Thoracic aorta (tissue), 2 donors: ENCODE results near the gene PARD3B. TPM values are rescaled to one million over a fixed set of nuclear protein-coding genes. Genes with fewer than 3 reads are reported as not detected.

ENCODE experiments used
- ATAC-seq: fragments of 150-250 bp; one replicate; pipeline ENCODE4 v1.8.0; 2017; ENCODE audit warnings: low read depth; ENCODE audit not compliant: insufficient number of reproducible peaks, low FRiP score
- DNase-seq: peaks from one replicate; pipeline ENCODE4 v3.0.0-alpha.2; 2020; ENCODE audit warnings: low spot score
- H3K27ac ChIP-seq, 2 donors: fragments of 200-600 bp; sonication (generic); 1 replicate in 1 of 2; 2 replicates in 1 of 2; pipeline ENCODE4 v1.5.1; 2016; ENCODE audit warnings: mild to moderate bottlenecking in 2 of 2, moderate library complexity in 2 of 2
- H3K27me3 ChIP-seq: fragments of 200-600 bp; sonication (generic); replicated peaks from 2 replicates; pipeline ENCODE4 v1.6.0; 2016; ENCODE audit warnings: mild to moderate bottlenecking; ENCODE audit not compliant: insufficient read depth
- H3K36me3 ChIP-seq: fragments of 200-600 bp; sonication (generic); one replicate; pipeline ENCODE4 v1.5.1; 2016
- H3K4me1 ChIP-seq, 2 donors: fragments of 200-600 bp; sonication (generic); 1 replicate in 1 of 2; 2 replicates in 1 of 2; pipeline versions ENCODE4 v1.5.1 to v1.6.0; 2016; ENCODE audit warnings: low read depth in 2 of 2, mild to moderate bottlenecking in 1 of 2; ENCODE audit not compliant: control insufficient read depth in 1 of 2
- H3K4me3 ChIP-seq: fragments of 200-600 bp; sonication (generic); 2 replicates; pipeline ENCODE4 v1.5.1; 2016; ENCODE audit warnings: mild to moderate bottlenecking
- H3K9me3 ChIP-seq: fragments of 200-600 bp; sonication (generic); 2 replicates; pipeline ENCODE4 v1.5.1; 2016
- total RNA-seq, 2 donors: library from RNA; depleted of rRNA; stranded (reverse); fragments of >200 nt; gene quantifications; one replicate each; pipeline versions ENCODE4 v1.1.0 to v1.2.3, GENCODE V29; 2016
- TF ChIP-seq, protein P1 (sequence below): fragments of 200-600 bp; sonication (generic); IDR thresholded peaks from one replicate; pipeline ENCODE4 v1.5.1; 2019; ENCODE audit warnings: antibody characterized with exemption

PARD3B gene
- total RNA-seq, 2 donors from 2014 or later: 25.7 to 34.5 TPM

- Histone ChIP-seq H3K36me3 (no peaks in the 10 kb centered on the region), H3K27ac (no peak overlapping the region), H3K4me3 (no peak overlapping the region), H3K9me3 (no peaks in the 10 kb centered on the region), H3K4me1 (peaks cover 0 to 3% of the 10 kb centered on the region in 2 donors), H3K27me3 (no peaks in the 10 kb centered on the region)
- ATAC-seq (no peak), DNase-seq (no peak)
- TF ChIP-seq, protein P1, sequence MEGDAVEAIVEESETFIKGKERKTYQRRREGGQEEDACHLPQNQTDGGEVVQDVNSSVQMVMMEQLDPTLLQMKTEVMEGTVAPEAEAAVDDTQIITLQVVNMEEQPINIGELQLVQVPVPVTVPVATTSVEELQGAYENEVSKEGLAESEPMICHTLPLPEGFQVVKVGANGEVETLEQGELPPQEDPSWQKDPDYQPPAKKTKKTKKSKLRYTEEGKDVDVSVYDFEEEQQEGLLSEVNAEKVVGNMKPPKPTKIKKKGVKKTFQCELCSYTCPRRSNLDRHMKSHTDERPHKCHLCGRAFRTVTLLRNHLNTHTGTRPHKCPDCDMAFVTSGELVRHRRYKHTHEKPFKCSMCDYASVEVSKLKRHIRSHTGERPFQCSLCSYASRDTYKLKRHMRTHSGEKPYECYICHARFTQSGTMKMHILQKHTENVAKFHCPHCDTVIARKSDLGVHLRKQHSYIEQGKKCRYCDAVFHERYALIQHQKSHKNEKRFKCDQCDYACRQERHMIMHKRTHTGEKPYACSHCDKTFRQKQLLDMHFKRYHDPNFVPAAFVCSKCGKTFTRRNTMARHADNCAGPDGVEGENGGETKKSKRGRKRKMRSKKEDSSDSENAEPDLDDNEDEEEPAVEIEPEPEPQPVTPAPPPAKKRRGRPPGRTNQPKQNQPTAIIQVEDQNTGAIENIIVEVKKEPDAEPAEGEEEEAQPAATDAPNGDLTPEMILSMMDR: no peak
Observed at GRCh38 chr2:205199165-205199850, 654.0 kb downstream of the PARD3B start.

DNA sequence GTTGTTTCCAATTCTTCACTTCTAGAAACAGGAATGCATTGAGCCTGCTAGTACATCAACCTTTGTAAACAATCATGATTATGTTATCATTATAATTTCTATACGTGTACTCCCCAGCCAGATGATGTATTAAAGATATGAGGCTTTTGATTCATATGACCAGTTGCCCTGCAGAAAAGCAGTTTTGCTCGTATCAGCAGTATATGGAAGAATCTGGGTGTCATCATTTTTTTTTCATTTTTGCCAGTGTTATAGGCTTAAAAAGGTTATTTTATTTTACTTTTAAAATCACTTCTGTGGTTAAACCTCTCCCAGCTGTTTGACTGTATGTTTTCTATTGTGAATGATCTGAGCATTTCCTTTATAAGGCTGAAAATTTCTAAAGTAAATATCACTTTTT, 665.2 kb downstream of the PARD3B start:
- DNase-seq: no peak
- H3K36me3 ChIP-seq: no peaks in the 10 kb centered on the region
- TF ChIP-seq, protein P1: no peak
- H3K4me3 ChIP-seq: no peak overlapping the region
- no peak overlapping the region for H3K27ac ChIP-seq
- no peaks in the 10 kb centered on the region for H3K9me3 ChIP-seq
- ATAC-seq: no peak
- H3K27me3 ChIP-seq: no peaks in the 10 kb centered on the region
- no peaks in the 10 kb centered on the region for H3K4me1 ChIP-seq

- Histone ChIP-seq H3K4me3 (no peak overlapping the region), H3K36me3 (no peaks in the 10 kb centered on the region), H3K9me3 (no peaks in the 10 kb centered on the region), H3K4me1 (peaks cover 2 to 8% of the 10 kb centered on the region in 2 donors), H3K27ac (no peak overlapping the region), H3K27me3 (no peaks in the 10 kb centered on the region)
- DNase-seq (no peak), ATAC-seq (no peak)
- TF ChIP-seq, protein P1: no peak
Observed at GRCh38 chr2:205212357-205212756, 667.1 kb downstream of the PARD3B start.

- ATAC-seq: no peak
- Histone ChIP-seq H3K36me3 (no peaks in the 10 kb centered on the region), H3K27ac (no peak overlapping the region), H3K4me3 (no peak overlapping the region), H3K4me1 (peaks cover 2 to 8% of the 10 kb centered on the region in 2 donors), H3K27me3 (no peaks in the 10 kb centered on the region), H3K9me3 (no peaks in the 10 kb centered on the region)
- no peak for DNase-seq
- TF ChIP-seq, protein P1: no peak
Observed at GRCh38 chr2:205216092-205216491, 670.8 kb downstream of the PARD3B start.

DNA sequence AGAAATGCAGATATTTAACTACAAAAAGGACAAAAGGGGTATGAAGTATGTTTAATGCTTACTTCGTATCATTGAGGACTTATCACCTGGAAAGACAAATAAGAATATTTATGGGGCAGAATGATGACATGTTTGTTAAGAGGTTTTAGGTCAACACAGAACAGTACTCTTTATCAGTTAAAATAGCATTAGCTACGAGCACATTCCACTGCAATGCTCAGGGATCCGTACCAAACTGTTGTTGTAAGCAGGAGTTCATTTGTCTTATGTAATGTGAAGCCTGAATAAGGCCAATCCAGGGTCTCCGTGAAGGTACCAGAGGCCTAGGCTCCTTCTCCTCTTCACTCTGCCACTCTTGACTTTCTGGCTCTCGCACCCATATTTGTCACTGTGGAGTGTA, 671.3 kb downstream of the PARD3B start:
- Histone ChIP-seq H3K4me3 (no peak overlapping the region), H3K4me1 (peaks cover 2 to 8% of the 10 kb centered on the region in 2 donors), H3K9me3 (no peaks in the 10 kb centered on the region), H3K27me3 (no peaks in the 10 kb centered on the region), H3K36me3 (no peaks in the 10 kb centered on the region), H3K27ac (no peak overlapping the region)
- DNase-seq: no peak
- no peak for ATAC-seq
- TF ChIP-seq, protein P1: no peak
